Measurements from ENCODE around the gene BSN. TPM values are rescaled to one million over a fixed set of nuclear protein-coding genes. Genes with fewer than 3 reads are reported as not detected.

Gene BSN
- total and polyA plus RNA-seq, 2 donors (not counting 1 experiment from before 2014, with no cell fraction given) = 0.03 to 0.20 TPM

DNA sequence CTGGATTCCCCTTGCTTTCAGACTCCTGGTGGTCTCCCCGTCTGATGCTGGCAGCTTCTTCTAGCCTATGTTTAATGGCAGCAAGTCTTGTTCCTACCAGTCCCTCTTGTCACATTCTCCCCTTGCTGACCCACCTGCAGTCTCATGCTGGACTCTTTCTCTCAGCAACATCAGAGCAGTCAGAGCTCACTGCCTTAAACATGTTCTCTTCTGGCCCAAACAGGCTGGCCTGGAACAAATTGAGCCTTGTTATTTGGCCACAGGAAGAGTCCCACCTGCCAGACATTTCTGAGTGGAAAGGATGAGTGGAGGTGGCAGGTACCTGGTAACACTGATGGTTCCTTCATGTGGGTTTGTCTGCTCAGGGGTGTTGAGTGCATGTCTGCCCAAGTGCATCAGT is 60.7 kb downstream of the BSN start:
- H3K27me3 ChIP-seq (replicated peaks in 1 of 4; ENCODE audit: control extremely low read depth in 1 of 4, control insufficient read depth in 3 of 4, insufficient read depth in 4 of 4, low read length in 3 of 4) = peaks cover 0 to 3% (median 0%) of the 10 kb centered on the region in 4 experiments
- 78% methylated on average over 1 of the region's 1 CpG for WGBS (ENCODE audit: insufficient coverage)
- no peak for ATAC-seq (ENCODE audit: low read depth)
- DNase-seq = no peak
- POLR2A ChIA-PET = no interaction called here
- H2AFZ ChIP-seq (ENCODE audit: insufficient read depth, low read depth, low read length, poor library complexity, severe bottlenecking) = no peak overlapping the region
- H3K4me1 ChIP-seq (ENCODE audit: control insufficient read depth in 2 of 2, insufficient read depth in 2 of 2, low read length in 2 of 2) = no peaks in the 10 kb centered on the region
- H3K9ac ChIP-seq (ENCODE audit: low read length) = no peak overlapping the region
- H3K79me2 ChIP-seq (ENCODE audit: control insufficient read depth, insufficient read depth, low read length) = no peaks in the 10 kb centered on the region
- no peak overlapping the region for H3K27ac ChIP-seq (ENCODE audit: low read length in 2 of 2)
- Mint-ChIP-seq H3K27ac (no peak overlapping the region), H3K4me1 (no peaks in the 10 kb centered on the region), H3K9me3 (ENCODE audit: insufficient read depth) (no peaks in the 10 kb centered on the region), H3K4me3 (no peak overlapping the region), H3K27me3 (peaks cover 9% of the 10 kb centered on the region)
- H3K4me3 ChIP-seq (ENCODE audit: control extremely low read depth in 1 of 5, extremely low read depth in 1 of 5, insufficient read depth in 1 of 5, low read depth in 2 of 5, low read length in 4 of 5) = no peak overlapping the region
- H3K36me3 ChIP-seq (replicated peaks in 1 of 2; ENCODE audit: control extremely low read depth in 1 of 2, control insufficient read depth in 1 of 2, extremely low read depth in 1 of 2, insufficient read depth in 2 of 2, low read length in 1 of 2) = no peaks in the 10 kb centered on the region
- peaks cover 0 to 7% (median 0%) of the 10 kb centered on the region in 3 donors for H3K9me3 ChIP-seq (ENCODE audit: control extremely low read depth in 1 of 3, control insufficient read depth in 2 of 3, insufficient read depth in 1 of 3, low read length in 2 of 3)
- no peak overlapping the region for H3K4me2 ChIP-seq (replicated peaks; ENCODE audit: low read depth, low read length, poor library complexity, severe bottlenecking)
- intact Hi-C loops (cut with micrococcal nuclease) = no loop called here
- no peaks in the 10 kb centered on the region for H4K20me1 ChIP-seq (ENCODE audit: control insufficient read depth, insufficient read depth, low read length, poor library complexity, severe bottlenecking)
- CTCF ChIA-PET = no interaction called here
- no peak for TF ChIP-seq EZH2 (IDR thresholded peaks at IDR 0.05; ENCODE audit: borderline replicate concordance, insufficient read depth, low read depth, low read length, poor library complexity, severe bottlenecking)
- TF ChIP-seq, protein P1, sequence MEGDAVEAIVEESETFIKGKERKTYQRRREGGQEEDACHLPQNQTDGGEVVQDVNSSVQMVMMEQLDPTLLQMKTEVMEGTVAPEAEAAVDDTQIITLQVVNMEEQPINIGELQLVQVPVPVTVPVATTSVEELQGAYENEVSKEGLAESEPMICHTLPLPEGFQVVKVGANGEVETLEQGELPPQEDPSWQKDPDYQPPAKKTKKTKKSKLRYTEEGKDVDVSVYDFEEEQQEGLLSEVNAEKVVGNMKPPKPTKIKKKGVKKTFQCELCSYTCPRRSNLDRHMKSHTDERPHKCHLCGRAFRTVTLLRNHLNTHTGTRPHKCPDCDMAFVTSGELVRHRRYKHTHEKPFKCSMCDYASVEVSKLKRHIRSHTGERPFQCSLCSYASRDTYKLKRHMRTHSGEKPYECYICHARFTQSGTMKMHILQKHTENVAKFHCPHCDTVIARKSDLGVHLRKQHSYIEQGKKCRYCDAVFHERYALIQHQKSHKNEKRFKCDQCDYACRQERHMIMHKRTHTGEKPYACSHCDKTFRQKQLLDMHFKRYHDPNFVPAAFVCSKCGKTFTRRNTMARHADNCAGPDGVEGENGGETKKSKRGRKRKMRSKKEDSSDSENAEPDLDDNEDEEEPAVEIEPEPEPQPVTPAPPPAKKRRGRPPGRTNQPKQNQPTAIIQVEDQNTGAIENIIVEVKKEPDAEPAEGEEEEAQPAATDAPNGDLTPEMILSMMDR (IDR thresholded peaks at IDR 0.05) = no peak

DNA sequence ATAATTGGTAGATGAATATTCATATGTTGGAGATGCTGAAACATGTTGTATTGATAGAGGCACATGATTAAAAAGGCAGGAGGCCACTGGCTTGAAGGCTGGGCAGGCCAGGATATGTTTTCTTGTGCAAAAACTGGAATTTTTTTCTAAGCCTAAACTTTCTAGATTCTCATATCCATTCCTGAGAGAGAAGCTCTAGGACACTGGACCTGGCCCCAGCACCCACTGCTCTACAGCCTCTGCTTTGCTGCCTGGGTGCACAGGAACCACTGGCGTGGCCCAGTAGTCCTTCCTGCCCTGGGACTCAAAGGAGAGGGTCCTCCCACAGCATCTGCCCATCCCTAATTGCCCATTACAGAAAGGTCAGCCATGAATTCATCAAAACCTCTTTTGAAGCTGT is 61.8 kb downstream of the BSN start:
- DNase-seq (no peak), ATAC-seq (ENCODE audit: low read depth) (no peak)
- Histone ChIP-seq H3K4me1 (ENCODE audit: control insufficient read depth in 2 of 2, insufficient read depth in 2 of 2, low read length in 2 of 2) (no peaks in the 10 kb centered on the region), H4K20me1 (ENCODE audit: control insufficient read depth, insufficient read depth, low read length, poor library complexity, severe bottlenecking) (no peaks in the 10 kb centered on the region), H3K9me3 (ENCODE audit: control extremely low read depth in 1 of 3, control insufficient read depth in 2 of 3, insufficient read depth in 1 of 3, low read length in 2 of 3) (peaks cover 0 to 7% (median 0%) of the 10 kb centered on the region in 3 donors), H3K79me2 (ENCODE audit: control insufficient read depth, insufficient read depth, low read length) (no peaks in the 10 kb centered on the region), H3K9ac (ENCODE audit: low read length) (no peak overlapping the region), H3K4me3 (ENCODE audit: control extremely low read depth in 1 of 5, extremely low read depth in 1 of 5, insufficient read depth in 1 of 5, low read depth in 2 of 5, low read length in 4 of 5) (no peak overlapping the region), H3K4me2 (replicated peaks; ENCODE audit: low read depth, low read length, poor library complexity, severe bottlenecking) (no peak overlapping the region), H3K27ac (ENCODE audit: low read length in 2 of 2) (no peak overlapping the region), H3K27me3 (replicated peaks in 1 of 4; ENCODE audit: control extremely low read depth in 1 of 4, control insufficient read depth in 3 of 4, insufficient read depth in 4 of 4, low read length in 3 of 4) (peaks cover 0 to 3% (median 0%) of the 10 kb centered on the region in 4 experiments), H2AFZ (ENCODE audit: insufficient read depth, low read depth, low read length, poor library complexity, severe bottlenecking) (no peak overlapping the region), H3K36me3 (replicated peaks in 1 of 2; ENCODE audit: control extremely low read depth in 1 of 2, control insufficient read depth in 1 of 2, extremely low read depth in 1 of 2, insufficient read depth in 2 of 2, low read length in 1 of 2) (no peaks in the 10 kb centered on the region)
- intact Hi-C loops (cut with micrococcal nuclease) = no loop called here
- WGBS (ENCODE audit: insufficient coverage) = 75% methylated on average over 1 of the region's 1 CpG
- Mint-ChIP-seq H3K27ac (no peak overlapping the region), H3K27me3 (peaks cover 13% of the 10 kb centered on the region), H3K9me3 (ENCODE audit: insufficient read depth) (no peaks in the 10 kb centered on the region), H3K4me3 (no peak overlapping the region), H3K4me1 (no peaks in the 10 kb centered on the region)
- no peak for TF ChIP-seq EZH2 (IDR thresholded peaks at IDR 0.05; ENCODE audit: borderline replicate concordance, insufficient read depth, low read depth, low read length, poor library complexity, severe bottlenecking)
- TF ChIP-seq, protein P1 (IDR thresholded peaks at IDR 0.05) = no peak
- CTCF ChIA-PET = no interaction called here
- POLR2A ChIA-PET = no interaction called here
